ENCODE measurements around the gene IMMP2L. TPM values are rescaled to one million over a fixed set of nuclear protein-coding genes. Genes with fewer than 3 reads are reported as not detected.

IMMP2L gene
- total RNA-seq, 1 experiment from 2014 or later, result 8.6 TPM

DNA sequence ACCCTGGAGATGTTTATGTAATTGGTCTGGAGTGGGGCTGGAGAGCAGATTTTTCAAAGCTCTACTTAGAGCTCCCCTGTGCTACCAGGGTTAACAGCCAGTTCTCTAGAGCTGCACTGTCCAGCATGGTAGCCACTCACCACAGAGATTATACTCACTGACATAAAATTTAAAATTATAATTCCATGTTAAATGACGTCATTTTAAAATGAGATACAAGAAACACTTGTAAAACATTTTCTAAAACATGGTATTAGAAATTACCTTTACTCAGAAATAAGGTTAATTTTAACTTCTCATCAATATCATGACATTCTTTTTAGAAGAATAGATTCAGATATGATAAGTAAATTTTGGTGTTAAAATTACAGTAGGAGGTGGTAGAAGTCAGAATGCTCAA lies 777.5 kb downstream of the IMMP2L start:
- Histone ChIP-seq H3K4me2 (ENCODE audit: low read length) (no peak overlapping the region), H3F3A (ENCODE audit: low read length, unreplicated experiment) (no peaks in the 10 kb centered on the region), H3K9me2 (replicated peaks; ENCODE audit: low read length) (no peaks in the 10 kb centered on the region), H3K4me1 (ENCODE audit: insufficient read depth, low read length) (no peaks in the 10 kb centered on the region), H3K27me3 (ENCODE audit: low read length) (no peaks in the 10 kb centered on the region), H3K79me2 (ENCODE audit: low read length) (no peaks in the 10 kb centered on the region), H3K4me3 (ENCODE audit: low read length) (no peak overlapping the region), H3K9ac (ENCODE audit: low read length) (no peak overlapping the region), H3K9me3 (ENCODE audit: low read length) (no peaks in the 10 kb centered on the region), H3K36me3 (ENCODE audit: low read depth, low read length) (no peaks in the 10 kb centered on the region), H2AFZ (ENCODE audit: low read length) (no peak overlapping the region), H3K27ac (ENCODE audit: low read length) (no peak overlapping the region), H4K20me1 (ENCODE audit: low read length) (no peaks in the 10 kb centered on the region)
- TF ChIP-seq EZH2phosphoT487 (IDR thresholded peaks at IDR 0.05; ENCODE audit: borderline replicate concordance, low read length) (no peak), EZH2 (IDR thresholded peaks at IDR 0.05; ENCODE audit: low read length, unreplicated experiment) (no peak)
- TF ChIP-seq, protein P1, sequence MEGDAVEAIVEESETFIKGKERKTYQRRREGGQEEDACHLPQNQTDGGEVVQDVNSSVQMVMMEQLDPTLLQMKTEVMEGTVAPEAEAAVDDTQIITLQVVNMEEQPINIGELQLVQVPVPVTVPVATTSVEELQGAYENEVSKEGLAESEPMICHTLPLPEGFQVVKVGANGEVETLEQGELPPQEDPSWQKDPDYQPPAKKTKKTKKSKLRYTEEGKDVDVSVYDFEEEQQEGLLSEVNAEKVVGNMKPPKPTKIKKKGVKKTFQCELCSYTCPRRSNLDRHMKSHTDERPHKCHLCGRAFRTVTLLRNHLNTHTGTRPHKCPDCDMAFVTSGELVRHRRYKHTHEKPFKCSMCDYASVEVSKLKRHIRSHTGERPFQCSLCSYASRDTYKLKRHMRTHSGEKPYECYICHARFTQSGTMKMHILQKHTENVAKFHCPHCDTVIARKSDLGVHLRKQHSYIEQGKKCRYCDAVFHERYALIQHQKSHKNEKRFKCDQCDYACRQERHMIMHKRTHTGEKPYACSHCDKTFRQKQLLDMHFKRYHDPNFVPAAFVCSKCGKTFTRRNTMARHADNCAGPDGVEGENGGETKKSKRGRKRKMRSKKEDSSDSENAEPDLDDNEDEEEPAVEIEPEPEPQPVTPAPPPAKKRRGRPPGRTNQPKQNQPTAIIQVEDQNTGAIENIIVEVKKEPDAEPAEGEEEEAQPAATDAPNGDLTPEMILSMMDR (conservative IDR thresholded peaks at IDR 0.05; ENCODE audit: low read depth, low read length), result no peak
- BruUV-seq (replicated peaks), result no TSS peak
- intact Hi-C loops (cut with micrococcal nuclease), result no loop called here
- no peak for DNase-seq
- CTCF ChIA-PET, result no interaction called here
- POLR2A ChIA-PET (ENCODE audit: unreplicated experiment), result no interaction called here
- ATAC-seq, result no peak

DNA sequence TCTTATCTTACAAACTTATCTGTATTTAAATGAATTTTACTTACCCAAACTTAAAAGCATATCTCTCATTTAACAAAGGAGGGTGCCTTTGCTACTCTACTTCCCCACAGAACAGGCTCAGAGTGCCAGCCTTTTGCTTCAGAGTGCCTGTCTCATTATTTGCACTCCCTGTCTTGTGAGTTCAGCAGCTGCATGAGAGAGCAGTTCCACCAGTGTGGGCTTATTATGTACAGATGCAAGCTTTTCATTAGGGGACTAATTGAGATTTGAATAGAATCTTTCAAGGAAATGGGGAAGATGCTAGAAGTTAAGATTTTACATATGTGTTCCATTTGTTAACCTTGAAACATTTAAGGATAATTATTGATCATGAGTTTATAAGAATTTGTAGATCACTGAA lies 781.6 kb downstream of the IMMP2L start:
- Histone ChIP-seq H3K9me2 (replicated peaks; ENCODE audit: low read length) (no peaks in the 10 kb centered on the region), H3K4me3 (ENCODE audit: low read length) (no peak overlapping the region), H3K4me2 (ENCODE audit: low read length) (no peak overlapping the region), H3K9me3 (ENCODE audit: low read length) (no peaks in the 10 kb centered on the region), H4K20me1 (ENCODE audit: low read length) (no peaks in the 10 kb centered on the region), H2AFZ (ENCODE audit: low read length) (no peak overlapping the region), H3K27me3 (ENCODE audit: low read length) (no peaks in the 10 kb centered on the region), H3K9ac (ENCODE audit: low read length) (no peak overlapping the region), H3F3A (ENCODE audit: low read length, unreplicated experiment) (no peaks in the 10 kb centered on the region), H3K27ac (ENCODE audit: low read length) (no peak overlapping the region), H3K79me2 (ENCODE audit: low read length) (no peaks in the 10 kb centered on the region), H3K36me3 (ENCODE audit: low read depth, low read length) (no peaks in the 10 kb centered on the region), H3K4me1 (ENCODE audit: insufficient read depth, low read length) (no peaks in the 10 kb centered on the region)
- POLR2A ChIA-PET (ENCODE audit: unreplicated experiment), result no interaction called here
- CTCF ChIA-PET, result no interaction called here
- intact Hi-C loops (cut with micrococcal nuclease), result no loop called here
- TF ChIP-seq, protein P1 (conservative IDR thresholded peaks at IDR 0.05; ENCODE audit: low read depth, low read length), result no peak
- TF ChIP-seq EZH2phosphoT487 (IDR thresholded peaks at IDR 0.05; ENCODE audit: borderline replicate concordance, low read length) (no peak), EZH2 (IDR thresholded peaks at IDR 0.05; ENCODE audit: low read length, unreplicated experiment) (no peak)
- ATAC-seq (no peak), DNase-seq (no peak)
- no TSS peak for BruUV-seq (replicated peaks)

DNA sequence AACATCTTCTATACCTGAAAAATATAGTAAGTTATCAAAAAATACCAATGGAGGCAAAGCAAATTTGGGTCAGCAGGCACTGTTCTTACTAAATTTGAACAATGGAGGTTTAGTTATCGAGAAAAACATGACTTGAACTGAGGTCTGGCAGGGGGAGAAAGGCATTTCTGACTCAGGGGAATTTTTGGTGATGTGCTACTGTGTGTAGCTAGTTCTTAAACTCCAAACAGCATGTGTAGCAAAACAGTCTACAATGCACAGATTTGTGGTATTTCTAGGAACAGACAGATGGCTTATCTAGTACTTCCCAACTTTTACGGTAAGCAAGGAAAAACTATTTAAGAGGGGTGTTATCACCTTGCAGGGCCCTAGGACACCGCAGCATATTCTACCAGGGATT lies 783.0 kb downstream of the IMMP2L start:
- TF ChIP-seq EZH2phosphoT487 (IDR thresholded peaks at IDR 0.05; ENCODE audit: borderline replicate concordance, low read length) (no peak), EZH2 (IDR thresholded peaks at IDR 0.05; ENCODE audit: low read length, unreplicated experiment) (no peak)
- TF ChIP-seq, protein P1 (conservative IDR thresholded peaks at IDR 0.05; ENCODE audit: low read depth, low read length), result no peak
- no peak for ATAC-seq
- H3K9me3 ChIP-seq (ENCODE audit: low read length), result no peaks in the 10 kb centered on the region
- H3K9me2 ChIP-seq (replicated peaks; ENCODE audit: low read length), result no peaks in the 10 kb centered on the region
- no peaks in the 10 kb centered on the region for H3K79me2 ChIP-seq (ENCODE audit: low read length)
- ChIA-PET POLR2A (ENCODE audit: unreplicated experiment) (no interaction called here), CTCF (no interaction called here)
- DNase-seq, result no peak
- BruUV-seq (replicated peaks), result no TSS peak
- H4K20me1 ChIP-seq (ENCODE audit: low read length), result no peaks in the 10 kb centered on the region
- H3K4me1 ChIP-seq (ENCODE audit: insufficient read depth, low read length), result peaks cover 7% of the 10 kb centered on the region; the same call in 1 of the 2 replicates
- no peak overlapping the region for H3K4me3 ChIP-seq (ENCODE audit: low read length)
- H3K27me3 ChIP-seq (ENCODE audit: low read length), result no peaks in the 10 kb centered on the region
- no peak overlapping the region for H3K9ac ChIP-seq (ENCODE audit: low read length)
- no peak overlapping the region for H3K4me2 ChIP-seq (ENCODE audit: low read length)
- H2AFZ ChIP-seq (ENCODE audit: low read length), result no peak overlapping the region
- no peaks in the 10 kb centered on the region for H3K36me3 ChIP-seq (ENCODE audit: low read depth, low read length)
- H3K27ac ChIP-seq (ENCODE audit: low read length), result no peak overlapping the region
- no peaks in the 10 kb centered on the region for H3F3A ChIP-seq (ENCODE audit: low read length, unreplicated experiment)
- intact Hi-C loops (cut with micrococcal nuclease), result no loop called here
